Left lung (tissue), 10 donors: ENCODE results near the gene RNASE4. TPM values are rescaled to one million over a fixed set of nuclear protein-coding genes. Genes with fewer than 3 reads are reported as not detected.
A peak's percentile ranks its signal among the peaks of the same experiment; 100 is the strongest.
"Not testable (repeated sequence)": the region's sequence is repeated elsewhere in the genome, so short reads cannot be mapped to it uniquely, and the experiment has no call there.

ENCODE experiments used
- ATAC-seq: fragments of 200-7000 bp; cut with Tn5 transposase; one replicate; pipeline ENCODE4 v1.9.1; 2020; ENCODE audit warnings: moderate library complexity
- DNase-seq, 4 donors: peaks; one replicate each; pipeline ENCODE4 v3.0.0-alpha.2; 2013 to 2020
- H3K27ac ChIP-seq, 2 donors: fragments of 200-600 bp; sonication (generic) in 1 of 2; one replicate each; pipeline versions ENCODE4 v1.5.0 to v1.8.0; 2020 to 2021
- H3K27me3 ChIP-seq, 2 donors: fragments of 200-600 bp; sonication (generic) in 1 of 2; one replicate each; pipeline versions ENCODE4 v1.5.0 to v1.8.0; 2020 to 2021
- H3K36me3 ChIP-seq, 2 donors: fragments of 200-600 bp; sonication (generic) in 1 of 2; one replicate each; pipeline versions ENCODE4 v1.5.0 to v1.8.0; 2020 to 2021
- H3K4me1 ChIP-seq, 2 donors: fragments of 200-600 bp; one replicate each; pipeline ENCODE4 v1.8.0; 2021
- H3K4me3 ChIP-seq, 2 donors: fragments of 200-600 bp; sonication (generic) in 1 of 2; one replicate each; pipeline versions ENCODE4 v1.5.0 to v1.8.0; 2020 to 2021; ENCODE audit warnings: mild to moderate bottlenecking in 1 of 2
- H3K9me3 ChIP-seq, 2 donors: fragments of 200-600 bp; sonication (generic) in 1 of 2; one replicate each; pipeline versions ENCODE4 v1.5.0 to v1.8.0; 2020 to 2021
- CTCF ChIP-seq, 2 donors: fragments of 200-600 bp; sonication (generic) in 1 of 2; IDR thresholded peaks; one replicate each; pipeline versions ENCODE4 v1.5.0 to v1.8.0; 2021; ENCODE audit warnings: antibody characterized with exemption in 2 of 2
- intact Hi-C, 2 donors: fragments of 100-400 bp; cut with DNase I; formaldehyde crosslinking; loops; one replicate each; pipeline versions ENCODE4 v1.11.2 to v1.14.2; 2022
- polyA plus RNA-seq, 6 donors: library from polyadenylated mRNA; unstranded; fragments of 120-200 nt; gene quantifications; one replicate each; pipeline ENCODE4 v1.2.1, GENCODE V29; 2013; ENCODE audit not compliant: insufficient read length in 6 of 6
- total RNA-seq, 2 donors: library from RNA; stranded (reverse); fragmentation: NEBNext Ultra II Directional; extraction: Animal tissue kit (Norgen Biotek cat#: 25700); gene quantifications; one replicate each; pipeline ENCODE4 v1.2.1, GENCODE V29; 2021
- donor health status: DM: no; HTN: yes; CAD: no.
- donor health status: DM: no; HTN: no; CAD: no.

RNASE4 gene
- total and polyA plus RNA-seq, 8 donors, result 5.1 to 18.5 (median 6.7) TPM

- TF ChIP-seq CTCF (IDR thresholded peaks at IDR 0.05), result no peak
- Histone ChIP-seq H3K27ac (no peak overlapping the region), H3K9me3 (no peaks in the 10 kb centered on the region), H3K36me3 (no peaks in the 10 kb centered on the region), H3K4me1 (peaks cover 0 to 11% of the 10 kb centered on the region in 2 donors), H3K4me3 (no peak overlapping the region), H3K27me3 (no peaks in the 10 kb centered on the region)
- DNase-seq (no peak), ATAC-seq (no peak)
- intact Hi-C loops, result loop anchor here in 1 of 2 donors (5.0 kb wide), 1 partner anchor 158 kb away; no protein-coding TSS in a partner anchor
Measured at GRCh38 chr14:20698934-20699333, 14.6 kb downstream of the RNASE4 start.

- H3K36me3 ChIP-seq, result no peaks in the 10 kb centered on the region
- H3K27ac ChIP-seq, result no peak overlapping the region
- DNase-seq (no peak), ATAC-seq (no peak)
- H3K4me1 ChIP-seq, result peaks cover 0 to 11% of the 10 kb centered on the region in 2 donors
- no peak overlapping the region for H3K4me3 ChIP-seq
- no peaks in the 10 kb centered on the region for H3K27me3 ChIP-seq
- H3K9me3 ChIP-seq, result no peaks in the 10 kb centered on the region
- no peak for TF ChIP-seq CTCF (IDR thresholded peaks at IDR 0.05)
- intact Hi-C loops, result loop anchor here in 1 of 2 donors (5.0 kb wide), 1 partner anchor 157 kb away; no protein-coding TSS in a partner anchor
Measured at GRCh38 chr14:20699931-20700330, 15.6 kb downstream of the RNASE4 start.

- H3K9me3 ChIP-seq, H3K4me3 ChIP-seq, DNase-seq, H3K27me3 ChIP-seq, H3K36me3 ChIP-seq, H3K27ac ChIP-seq, intact Hi-C loops, ATAC-seq: not testable (repeated sequence)
- peaks cover 0 to 11% of the 10 kb centered on the region in 2 donors for H3K4me1 ChIP-seq
Measured at GRCh38 chr14:20700965-20701364, 16.6 kb downstream of the RNASE4 start.

GRCh38 chr14:20706657-20707355 is 22.4 kb downstream of the RNASE4 start:
- Histone ChIP-seq H3K36me3 (no peaks in the 10 kb centered on the region), H3K27me3 (no peaks in the 10 kb centered on the region), H3K4me1 (peaks cover 10 to 15% of the 10 kb centered on the region in 2 donors), H3K4me3 (no peak overlapping the region), H3K9me3 (no peaks in the 10 kb centered on the region), H3K27ac (peak overlapping the region; percentile 33 to 69)
- no peak for TF ChIP-seq CTCF (IDR thresholded peaks at IDR 0.05)
- DNase-seq (no peak), ATAC-seq (no peak)
- intact Hi-C loops, result no loop called here

- ATAC-seq (peak; percentile 58), DNase-seq (peak in 1 of 4 donors; percentile 85)
- no peak overlapping the region for H3K4me3 ChIP-seq
- peaks cover 10 to 17% of the 10 kb centered on the region in 2 donors for H3K4me1 ChIP-seq
- H3K27me3 ChIP-seq, result no peaks in the 10 kb centered on the region
- H3K27ac ChIP-seq, result peak overlapping the region; percentile 33 to 69
- intact Hi-C loops, result no loop called here
- no peak for TF ChIP-seq CTCF (IDR thresholded peaks at IDR 0.05)
- H3K9me3 ChIP-seq, result no peaks in the 10 kb centered on the region
- H3K36me3 ChIP-seq, result no peaks in the 10 kb centered on the region
Measured at GRCh38 chr14:20707622-20708021, 23.3 kb downstream of the RNASE4 start.
